GM12878 (cell line): Measurements from ENCODE around the gene ARL2. TPM values are rescaled to one million over a fixed set of nuclear protein-coding genes. Genes with fewer than 3 reads are reported as not detected.

ENCODE experiments used
- ATAC-seq: fragments of 200-7000 bp; cut with Tn5 transposase; 3 replicates; pipeline ENCODE4 v1.9.1; 2020; ENCODE audit warnings: mild to moderate bottlenecking, moderate library complexity
- BruUV-seq: library from RNA; stranded (reverse); fragments of 400-500 nt; replicated peaks from 2 replicates; lab custom pipeline; 2021; lab: Mats Ljungman, UMichigan
- CTCF ChIA-PET: fragments of 300-600 bp; sonication (Branson Sonifier 250); formaldehyde crosslinking; extraction: SDS; loops from one replicate; lab custom pipeline; 2021; ENCODE audit warnings: inconsistent platforms; lab: Yijun Ruan, JAX
- POLR2A ChIA-PET: fragments of 350-600 bp; formaldehyde crosslinking; extraction: SDS; loops from one replicate; lab custom pipeline; 2021; ENCODE audit warnings: inconsistent platforms; lab: Charles Lee
- RAD21 ChIA-PET: fragments of 300-600 bp; sonication (Branson Sonifier 250); formaldehyde crosslinking; loops from one replicate; lab custom pipeline; 2023; ENCODE audit warnings: antibody characterized with exemption; ENCODE audit not compliant: unreplicated experiment; lab: Charles Lee
- SMC1A ChIA-PET: fragments of 300-600 bp; sonication (Branson Sonifier 250); formaldehyde crosslinking; loops from one replicate; lab custom pipeline; 2023; ENCODE audit not compliant: unreplicated experiment, uncharacterized antibody; lab: Charles Lee
- DNase-seq: peaks from one replicate; pipeline ENCODE4 v3.0.0-alpha.2; 2011; ENCODE audit warnings: low read depth, low spot score
- FAIRE-seq: peaks from 3 replicates; lab custom pipeline; 2011; peaks lifted over from hg19 to GRCh38; lab: Jason Lieb, UNC
- H2AFZ ChIP-seq: 2 replicates; pipeline ENCODE4 v1.6.0; 2011; ENCODE audit warnings: low read depth, low read length, control low read depth; ENCODE audit not compliant: control insufficient read depth
- H3K27ac ChIP-seq: 2 replicates; pipeline ENCODE4 v1.5.1; 2011; ENCODE audit warnings: control low read depth; ENCODE audit not compliant: control insufficient read depth, insufficient read depth
- H3K27me3 ChIP-seq, 2 experiments: replicated peaks in 1 of 2; 2 replicates each; pipeline versions ENCODE4 v1.6.0 to v1.6.1; 2011; ENCODE audit warnings: low read length in 1 of 2; ENCODE audit not compliant: control insufficient read depth in 2 of 2, insufficient read depth in 2 of 2
- H3K36me3 ChIP-seq, 2 experiments: 2 replicates each; pipeline ENCODE4 v1.5.1; 2011; ENCODE audit warnings: low read length in 1 of 2; ENCODE audit not compliant: control insufficient read depth in 2 of 2, insufficient read depth in 2 of 2
- H3K4me1 ChIP-seq: 2 replicates; pipeline ENCODE4 v1.6.1; 2011; ENCODE audit warnings: mild to moderate bottlenecking, low read length, moderate library complexity, mixed read lengths; ENCODE audit not compliant: control insufficient read depth, insufficient read depth
- H3K4me2 ChIP-seq: 2 replicates; pipeline ENCODE4 v1.6.0; 2011; ENCODE audit warnings: control low read depth; ENCODE audit not compliant: control insufficient read depth, insufficient read depth
- H3K4me3 ChIP-seq: fragments of 200-600 bp; sonication (generic); 2 replicates; pipeline ENCODE4 v1.5.1; 2016
- H3K79me2 ChIP-seq: 2 replicates; pipeline ENCODE4 v1.6.0; 2011; ENCODE audit warnings: low read length; ENCODE audit not compliant: control insufficient read depth, insufficient read depth
- H3K9ac ChIP-seq: 2 replicates; pipeline ENCODE4 v1.8.0; 2011; ENCODE audit warnings: low read length, control low read depth, mixed read lengths; ENCODE audit not compliant: control insufficient read depth, insufficient read depth
- H3K9me3 ChIP-seq: replicated peaks from 3 replicates; pipeline ENCODE4 v1.5.1; 2011; ENCODE audit warnings: mild to moderate bottlenecking, low read length; ENCODE audit not compliant: control insufficient read depth, insufficient read depth
- H4K20me1 ChIP-seq: 2 replicates; pipeline ENCODE4 v1.6.0; 2011; ENCODE audit not compliant: control insufficient read depth, insufficient read depth
- HSF1 ChIP-seq: fragments of 150-350 bp; IDR thresholded peaks from 2 replicates; pipeline ENCODE4 v1.6.1; 2014; ENCODE audit warnings: mild to moderate bottlenecking, low read depth, low read length
- MYB ChIP-seq: fragments of 150-350 bp; IDR thresholded peaks from 2 replicates; pipeline ENCODE4 v1.6.1; 2014; ENCODE audit warnings: mild to moderate bottlenecking, low read depth, low read length, borderline replicate concordance
- NFYB ChIP-seq: IDR thresholded peaks from 2 replicates; pipeline ENCODE4 v1.6.1; 2011; ENCODE audit warnings: low read depth, mild to moderate bottlenecking, low read length, improper control_type of control experiment, moderate library complexity; ENCODE audit not compliant: insufficient read depth
- PAX8 ChIP-seq: fragments of 450-650 bp; IDR thresholded peaks from 2 replicates; pipeline ENCODE4 v1.6.1; 2017; ENCODE audit warnings: mild to moderate bottlenecking, moderate library complexity
- PBX3 ChIP-seq: IDR thresholded peaks from 2 replicates; pipeline ENCODE4 v1.6.1; 2011; ENCODE audit warnings: mild to moderate bottlenecking, low read depth, low read length, moderate library complexity; ENCODE audit not compliant: insufficient replicate concordance
- REST ChIP-seq: IDR thresholded peaks from 2 replicates; pipeline ENCODE4 v1.6.1; 2012; ENCODE audit warnings: mild to moderate bottlenecking, low read depth, low read length
- ZNF622 ChIP-seq: fragments of 450-650 bp; IDR thresholded peaks from 2 replicates; pipeline ENCODE4 v1.6.1; 2017; ENCODE audit warnings: mild to moderate bottlenecking, inconsistent platforms
- WGBS: methylation state at CpG from one replicate; pipeline ENCODE4 v1.1.6; 2016; ENCODE audit warnings: low lambda C conversion rate; ENCODE audit not compliant: insufficient replicate concordance, insufficient coverage; ENCODE audit errors: missing lambda C conversion rate; 5-methylcytosine and 5-hydroxymethylcytosine counted together
- in situ Hi-C: fragments of 300-500 bp; cut with MboI; formaldehyde crosslinking; loops from 9 replicates; pipeline ENCODE4 v1.14.3; 2018; ENCODE audit warnings: mixed read lengths
- intact Hi-C: fragments of 100-400 bp; cut with micrococcal nuclease; formaldehyde crosslinking; loops from one replicate; pipeline ENCODE4 v1.14.2; 2022; ENCODE audit not compliant: unreplicated experiment
- polyA plus RNA-seq, 11 experiments: library from polyadenylated mRNA; depleted of rRNA in 4 of 11; unstranded in 6 of 11; stranded (reverse) in 5 of 11; fragments of >200 nt; fragmentation: Nextera tagmentation in 4 of 11; fragmentation: Illumina TruSeq in 1 of 11; extraction: Ambion mirVana in 4 of 11; extraction: Trizol in 1 of 11; gene quantifications; 1 replicate in 1 of 11; 2 replicates in 10 of 11; pipeline versions ENCODE4 v1.2.1 to v1.2.3, GENCODE V29; 2011 to 2016; ENCODE audit warnings: inconsistent platforms in 2 of 11, missing spikeins in 2 of 11, low read depth in 1 of 11
- total RNA-seq, 4 experiments: library from RNA; depleted of rRNA in 3 of 4; stranded (reverse); fragments of >200 nt in 3 of 4; fragmentation: Illumina TruSeq in 1 of 4; extraction: Trizol in 1 of 4; gene quantifications; 2 replicates each; pipeline versions ENCODE4 v1.2.1 to v1.2.3, GENCODE V29; 2013 to 2021

Gene ARL2
- total and polyA plus RNA-seq, 10 of the 15 experiments (the other 5 are each of a cell fraction or from before 2014, with no cell fraction given) = 4.1 to 138 (median 73.4) TPM

- no peaks in the 10 kb centered on the region for H3K36me3 ChIP-seq
- RAD21 ChIA-PET = no interaction called here
- no peak overlapping the region for H3K9ac ChIP-seq
- no peaks in the 10 kb centered on the region for H3K9me3 ChIP-seq
- intact Hi-C loops = no loop called here
- POLR2A ChIA-PET = interaction anchor here (0.6 kb wide), 1 partner anchor 286 kb away, joined by 4 read pairs; no protein-coding TSS in a partner anchor
- no peaks in the 10 kb centered on the region for H3K27me3 ChIP-seq
- H3K27ac ChIP-seq = no peak overlapping the region
- H4K20me1 ChIP-seq = no peaks in the 10 kb centered on the region
- no peaks in the 10 kb centered on the region for H3K79me2 ChIP-seq
- H3K4me2 ChIP-seq = no peak overlapping the region
- H2AFZ ChIP-seq = no peak overlapping the region
- SMC1A ChIA-PET = interaction anchor here (1.1 kb wide), 1 partner anchor 9 kb away, joined by 3 read pairs; no protein-coding TSS in a partner anchor
- H3K4me3 ChIP-seq = no peak overlapping the region
- ATAC-seq (no peak), DNase-seq (no peak), FAIRE-seq (no peak)
- WGBS = 76% methylated on average over 3 of the region's 3 CpGs
- TF ChIP-seq NFYB (no peak), ZNF622 (no peak), HSF1 (no peak), PBX3 (no peak), REST (no peak), MYB (no peak), PAX8 (no peak)
- CTCF ChIA-PET = no interaction called here
- peaks cover 20% of the 10 kb centered on the region for H3K4me1 ChIP-seq
- no TSS peak for BruUV-seq
- in situ Hi-C loops = no loop called here
Measured at GRCh38 chr11:65063532-65063931, 49.6 kb downstream of the ARL2 start.
